WTC11 (cell line): ENCODE data around the gene GLE1. TPM values are rescaled to one million over a fixed set of nuclear protein-coding genes. Genes with fewer than 3 reads are reported as not detected.

Experiments
- ATAC-seq: fragments of 200-7000 bp; cut with Tn5 transposase; 2 replicates; pipeline ENCODE4 v1.10.0; 2021; ENCODE audit warnings: mild to moderate bottlenecking, moderate library complexity
- CTCF ChIA-PET: fragments of 300-600 bp; sonication (Branson Sonifier 250); formaldehyde crosslinking; loops from one replicate; lab custom pipeline; 2021; ENCODE audit warnings: antibody characterized with exemption; lab: Charles Lee
- POLR2A ChIA-PET: fragments of 350-600 bp; sonication (Branson Sonifier 250); formaldehyde crosslinking; loops from one replicate; lab custom pipeline; 2021; ENCODE audit warnings: antibody characterized with exemption; lab: Charles Lee
- DNase-seq: peaks from one replicate; pipeline ENCODE4 v3.0.0; 2021; ENCODE audit warnings: low spot score
- H3K27ac Mint-ChIP-seq: 2 replicates; pipeline ENCODE4 v1.8.0; 2021; ENCODE audit warnings: mixed read lengths
- H3K27me3 Mint-ChIP-seq: 2 replicates; pipeline ENCODE4 v1.8.0; 2021; ENCODE audit warnings: low read depth, mild to moderate bottlenecking, moderate library complexity, mixed read lengths
- H3K36me3 Mint-ChIP-seq: 2 replicates; pipeline ENCODE4 v1.8.0; 2021; ENCODE audit warnings: mixed read lengths
- H3K4me1 Mint-ChIP-seq: 2 replicates; pipeline ENCODE4 v1.8.0; 2022; ENCODE audit warnings: mixed read lengths
- H3K4me3 Mint-ChIP-seq: 2 replicates; pipeline ENCODE4 v1.8.0; 2021; ENCODE audit warnings: mild to moderate bottlenecking, moderate library complexity, mixed read lengths
- H3K9me3 Mint-ChIP-seq: 2 replicates; pipeline ENCODE4 v1.8.0; 2021; ENCODE audit warnings: mixed read lengths
- EMX1 ChIP-seq: fragments of 250-450 bp; sonication (Bioruptor Pico); IDR thresholded peaks from 2 replicates; pipeline ENCODE4 v1.8.0; 2021; ENCODE audit warnings: mild to moderate bottlenecking
- HMGXB4 ChIP-seq: sonication (generic); formaldehyde crosslinking; IDR thresholded peaks from 2 replicates; pipeline ENCODE4 v1.8.1; 2023; ENCODE audit warnings: mild to moderate bottlenecking, moderate library complexity, missing genetic modification reagents
- KAT7 ChIP-seq: sonication (generic); formaldehyde crosslinking; IDR thresholded peaks from 2 replicates; pipeline ENCODE4 v1.8.1; 2023; ENCODE audit warnings: missing genetic modification reagents, mild to moderate bottlenecking, borderline replicate concordance
- MLX ChIP-seq: sonication (generic); formaldehyde crosslinking; IDR thresholded peaks from 2 replicates; pipeline ENCODE4 v1.8.1; 2023; ENCODE audit warnings: mild to moderate bottlenecking, missing genetic modification reagents, moderate library complexity
- MYBL2 ChIP-seq: sonication (generic); formaldehyde crosslinking; IDR thresholded peaks from 2 replicates; pipeline ENCODE4 v1.8.1; 2023; ENCODE audit warnings: mild to moderate bottlenecking, moderate library complexity, missing genetic modification reagents
- NFE2L1 ChIP-seq: sonication (generic); formaldehyde crosslinking; IDR thresholded peaks from 2 replicates; pipeline ENCODE4 v1.8.1; 2023; ENCODE audit warnings: missing genetic modification reagents
- OVOL2 ChIP-seq: fragments of 250-450 bp; sonication (Bioruptor Pico); IDR thresholded peaks from 2 replicates; pipeline ENCODE4 v1.9.0; 2021; ENCODE audit warnings: mild to moderate bottlenecking, borderline replicate concordance
- PRDM15 ChIP-seq: sonication (generic); formaldehyde crosslinking; IDR thresholded peaks from 2 replicates; pipeline ENCODE4 v1.8.0; 2022; ENCODE audit warnings: missing genetic modification reagents
- RELA ChIP-seq: sonication (generic); formaldehyde crosslinking; IDR thresholded peaks from 2 replicates; pipeline ENCODE4 v1.8.1; 2022; ENCODE audit warnings: missing genetic modification reagents, mild to moderate bottlenecking, borderline replicate concordance
- SP1 ChIP-seq: sonication (generic); formaldehyde crosslinking; conservative IDR thresholded peaks from 2 replicates; pipeline ENCODE4 v1.8.1; 2022; ENCODE audit warnings: missing genetic modification reagents
- ZBTB43 ChIP-seq: sonication (generic); formaldehyde crosslinking; IDR thresholded peaks from 2 replicates; pipeline ENCODE4 v1.8.1; 2023; ENCODE audit warnings: mild to moderate bottlenecking, missing genetic modification reagents
- ZNF121 ChIP-seq: sonication (generic); formaldehyde crosslinking; IDR thresholded peaks from 2 replicates; pipeline ENCODE4 v1.8.0; 2023; ENCODE audit warnings: missing genetic modification reagents
- ZNF138 ChIP-seq: sonication (generic); formaldehyde crosslinking; conservative IDR thresholded peaks from 2 replicates; pipeline ENCODE4 v1.8.1; 2022; ENCODE audit warnings: mild to moderate bottlenecking, moderate library complexity, missing genetic modification reagents
- ZNF425 ChIP-seq: fragments of 250-450 bp; sonication (Bioruptor Pico); conservative IDR thresholded peaks from 2 replicates; pipeline ENCODE4 v1.9.0; 2021; ENCODE audit warnings: mild to moderate bottlenecking
- total RNA-seq: library from RNA; stranded (reverse); gene quantifications from 3 replicates; pipeline ENCODE4 v1.2.3, GENCODE V29; 2021

GLE1 gene
- total RNA-seq, 1 experiment from 2014 or later, result 19.7 TPM

GRCh38 chr9:128552744-128553440 lies 48.4 kb downstream of the GLE1 start (continued):
- TF ChIP-seq ZNF425, result no peak
- TF ChIP-seq, all 79 proteins: peak for 18

- CTCF ChIA-PET, result interaction anchor here (1.2 to 4.0 kb wide), 2 partner anchors 115 to 258 kb away, joined by 3 to 26 read pairs; no protein-coding TSS in a partner anchor
Observed at GRCh38 chr9:128553728-128554127, 49.2 kb downstream of the GLE1 start.

More at GRCh38 chr9:128553728-128554127, 49.2 kb downstream of the GLE1 start:
- TF ChIP-seq PRDM15 (CRISPR knock-in tag) (no peak), OVOL2 (no peak), EMX1 (CRISPR knock-in tag) (no peak), NFE2L1 (CRISPR knock-in tag) (no peak), ZNF138 (no peak), SP1 (CRISPR knock-in tag) (no peak), ZNF121 (CRISPR knock-in tag) (no peak), ZBTB43 (CRISPR knock-in tag) (no peak), MLX (CRISPR knock-in tag) (no peak), MYBL2 (CRISPR knock-in tag) (no peak), KAT7 (no peak), HMGXB4 (no peak), RELA (CRISPR knock-in tag) (no peak)
- Mint-ChIP-seq H3K4me3 (no peak overlapping the region), H3K9me3 (no peaks in the 10 kb centered on the region), H3K4me1 (peaks cover 39% of the 10 kb centered on the region), H3K36me3 (no peaks in the 10 kb centered on the region), H3K27ac (no peak overlapping the region), H3K27me3 (peaks cover 3% of the 10 kb centered on the region; the same call in 1 of the 2 replicates)
- POLR2A ChIA-PET, result interaction anchor here (1.8 kb wide), 1 partner anchor 49 kb away, joined by 5 read pairs; the partner anchor contains the start of gene GLE1
- DNase-seq (no peak), ATAC-seq (no peak)
